Fibroblast of skin of back (primary cell): Measurements from ENCODE around the gene HEMGN.
"Not testable (repeated sequence)": the region's sequence is repeated elsewhere in the genome, so short reads cannot be mapped to it uniquely, and the experiment has no call there.

ENCODE experiments used
- DNase-seq: peaks from one replicate; pipeline ENCODE4 v3.0.0-alpha.2; 2013

HEMGN gene

GRCh38 chr9:97964901-97965300 lies 26.9 kb upstream of the HEMGN start:
- no peak for DNase-seq

GRCh38 chr9:97963232-97963631 lies 25.3 kb upstream of the HEMGN start:
- DNase-seq = no peak

GRCh38 chr9:97962575-97962974 lies 24.6 kb upstream of the HEMGN start:
- DNase-seq = no peak

GRCh38 chr9:97962136-97962535 lies 24.2 kb upstream of the HEMGN start:
- DNase-seq = no peak

DNA sequence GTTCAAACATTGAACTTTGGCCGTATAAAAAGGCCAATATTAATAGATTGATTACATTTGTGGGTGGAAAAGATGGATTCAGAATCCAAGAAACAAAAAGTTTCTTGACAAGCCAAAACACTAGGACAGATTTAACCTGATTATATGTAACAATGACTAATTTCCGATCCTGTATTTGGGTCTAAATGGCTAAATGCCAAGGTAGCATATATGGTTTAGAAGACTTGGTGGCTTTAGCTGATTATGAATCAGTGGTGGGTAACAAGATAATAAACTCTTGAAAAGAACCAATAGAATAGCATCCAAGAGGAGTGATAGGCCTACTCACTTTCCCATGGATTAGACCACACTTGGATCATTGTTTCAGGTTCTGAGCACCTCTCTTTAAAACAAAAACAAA lies 23.4 kb upstream of the HEMGN start:
- DNase-seq = no peak

DNA sequence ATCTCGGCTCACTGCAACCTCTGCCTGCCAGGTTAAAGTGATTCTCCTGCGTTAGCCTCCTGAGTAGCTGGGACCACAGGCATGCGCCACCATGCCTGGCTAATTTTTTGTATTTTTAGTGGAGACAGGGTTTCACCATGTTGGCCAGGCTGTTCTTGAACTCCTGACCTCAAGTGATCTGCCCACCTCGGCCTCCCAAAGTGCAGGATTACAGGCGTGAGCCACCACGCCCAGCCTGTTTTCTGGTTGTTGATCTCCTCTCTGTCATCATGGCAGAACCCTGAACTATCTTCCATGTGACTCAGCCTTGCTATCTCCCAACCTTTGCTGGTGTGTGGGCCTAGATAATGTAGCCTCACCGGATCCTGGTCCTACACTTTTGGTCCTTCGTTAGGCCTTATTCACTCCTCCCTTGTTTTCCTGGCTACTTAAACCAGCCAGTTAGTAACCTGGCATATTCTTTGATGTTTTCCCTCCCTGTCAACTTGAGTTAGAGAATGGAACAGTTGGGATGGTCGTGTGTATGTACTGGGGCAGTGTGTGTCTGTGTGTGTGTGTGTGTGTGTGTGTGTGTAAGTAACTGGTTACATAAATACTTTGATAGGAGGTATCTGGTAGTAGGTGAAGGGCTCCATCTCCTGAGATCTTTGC lies 22.8 kb upstream of the HEMGN start:
- not testable (repeated sequence) for DNase-seq

DNA sequence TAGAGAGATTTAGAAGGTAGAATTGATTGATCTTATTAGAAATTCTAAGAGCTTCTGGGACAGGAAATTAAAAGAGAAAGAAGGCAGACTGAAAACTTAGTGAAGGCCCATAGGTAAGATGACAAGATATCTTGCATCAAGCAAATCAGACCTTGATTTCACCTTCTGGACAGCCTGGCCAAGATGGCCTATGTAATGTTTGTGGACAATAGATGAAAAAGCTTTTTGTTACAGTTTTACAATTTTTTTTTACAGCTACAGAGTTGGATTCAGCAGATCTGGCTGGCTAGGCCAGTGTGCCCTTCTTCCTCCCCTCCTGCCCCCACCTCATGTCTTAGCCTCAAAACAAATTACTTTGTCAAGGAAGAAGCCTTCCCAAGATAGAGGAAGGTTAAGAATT lies 21.6 kb upstream of the HEMGN start:
- DNase-seq = no peak

DNA sequence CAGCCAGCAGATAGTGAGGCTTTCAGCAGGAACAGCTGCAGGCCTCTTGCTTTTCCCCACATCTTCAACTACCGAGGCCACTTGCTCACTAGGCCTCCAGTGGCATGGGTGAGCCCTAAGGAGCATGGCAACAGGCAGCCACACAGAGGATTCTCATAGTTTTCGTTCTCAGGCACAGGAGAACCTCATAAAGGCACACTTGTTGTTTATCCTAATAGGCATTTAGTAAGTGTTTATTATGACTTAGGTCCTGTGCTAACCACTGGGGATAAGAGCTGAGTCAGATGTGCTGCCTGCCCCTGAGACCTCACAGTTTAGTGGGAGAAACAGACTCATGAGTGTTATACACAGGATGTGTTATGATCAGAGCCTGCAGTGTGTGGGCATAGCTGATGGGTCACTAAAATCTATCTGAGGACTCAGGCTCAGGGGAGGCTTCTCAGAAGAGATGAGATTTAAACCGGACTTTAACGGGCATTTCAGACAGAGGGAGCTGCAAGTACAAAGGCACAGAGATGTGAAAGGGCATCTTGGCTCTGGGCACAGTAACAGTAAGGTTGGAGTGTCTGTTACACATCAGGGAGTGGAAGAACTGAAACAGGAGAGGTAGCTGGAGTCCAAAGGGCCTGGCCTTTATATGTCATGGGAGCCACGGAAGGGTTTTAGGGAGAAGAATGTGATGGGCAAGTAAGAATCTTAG lies 21.0 kb upstream of the HEMGN start:
- peak; percentile 3 for DNase-seq

GRCh38 chr9:97956331-97956730 lies 18.4 kb upstream of the HEMGN start:
- DNase-seq = no peak

- peak; percentile 3 for DNase-seq
Measured at GRCh38 chr9:97954550-97954989, 16.6 kb upstream of the HEMGN start.

GRCh38 chr9:97950873-97951272 lies 12.9 kb upstream of the HEMGN start:
- not testable (repeated sequence) for DNase-seq

GRCh38 chr9:97947094-97947493 lies 9.1 kb upstream of the HEMGN start:
- not testable (repeated sequence) for DNase-seq

DNA sequence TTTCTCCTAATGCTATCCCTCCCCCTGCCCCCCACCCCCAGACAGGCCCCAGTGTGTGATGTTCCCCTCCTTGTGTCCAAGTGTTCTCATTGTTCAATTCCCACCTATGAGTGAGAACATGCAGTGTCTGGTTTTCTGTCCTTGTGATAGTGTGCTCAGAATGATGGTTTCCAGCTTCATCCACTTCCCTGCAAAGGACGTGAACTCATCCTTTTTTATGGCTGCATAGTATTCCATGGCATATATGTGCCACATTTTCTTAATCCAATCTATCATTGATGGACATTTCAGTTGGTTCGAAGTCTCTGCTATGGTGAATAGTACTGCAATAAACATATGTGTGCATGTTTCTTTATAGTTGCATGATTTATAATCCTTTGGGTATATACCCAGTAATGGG lies 7.5 kb upstream of the HEMGN start:
- DNase-seq = not testable (repeated sequence)

DNA sequence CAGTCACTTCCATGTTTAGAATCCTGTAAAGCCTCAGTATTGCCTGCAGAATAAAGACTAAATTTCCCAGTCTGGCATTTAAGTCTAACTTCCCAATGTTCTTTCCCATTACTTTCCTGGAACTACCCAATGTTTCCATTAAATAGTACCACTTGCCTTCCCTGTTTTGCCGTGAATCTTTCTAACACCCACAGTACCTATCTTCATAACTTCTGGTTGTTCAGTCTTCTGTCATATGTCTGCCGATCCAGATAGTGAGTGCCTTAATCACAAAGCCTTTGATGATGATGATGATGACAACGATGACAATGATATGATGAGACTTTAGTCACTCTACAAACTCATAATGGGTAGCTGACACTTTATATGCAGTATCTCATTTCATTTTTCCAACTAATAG lies 6.6 kb upstream of the HEMGN start:
- DNase-seq = no peak

DNA sequence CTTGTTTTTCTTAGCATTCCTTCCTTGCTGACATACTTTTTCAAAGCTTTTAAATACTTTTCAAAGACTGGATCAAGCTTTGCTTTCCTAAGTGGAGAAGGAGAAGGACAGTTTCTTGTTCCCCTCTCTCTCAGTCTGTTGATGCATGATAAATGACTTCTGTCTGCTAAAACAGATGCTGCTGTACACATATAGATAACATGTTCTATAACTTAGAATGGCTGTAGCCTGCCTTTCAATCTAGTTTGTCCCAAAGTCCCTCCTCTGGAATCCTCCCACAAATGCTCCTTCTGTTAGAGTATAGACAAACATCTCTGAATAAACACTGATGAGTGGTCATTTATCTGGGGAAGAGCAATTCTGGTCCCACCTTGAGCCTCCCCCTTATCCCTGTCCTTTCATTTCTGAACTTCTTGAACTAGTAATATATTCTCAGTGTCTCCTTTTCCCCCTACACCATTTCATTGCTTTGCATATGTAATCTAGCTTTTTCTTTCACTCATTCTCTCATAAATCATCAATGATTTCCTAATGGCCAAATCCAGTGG lies 5.4 kb upstream of the HEMGN start:
- no peak for DNase-seq

DNA sequence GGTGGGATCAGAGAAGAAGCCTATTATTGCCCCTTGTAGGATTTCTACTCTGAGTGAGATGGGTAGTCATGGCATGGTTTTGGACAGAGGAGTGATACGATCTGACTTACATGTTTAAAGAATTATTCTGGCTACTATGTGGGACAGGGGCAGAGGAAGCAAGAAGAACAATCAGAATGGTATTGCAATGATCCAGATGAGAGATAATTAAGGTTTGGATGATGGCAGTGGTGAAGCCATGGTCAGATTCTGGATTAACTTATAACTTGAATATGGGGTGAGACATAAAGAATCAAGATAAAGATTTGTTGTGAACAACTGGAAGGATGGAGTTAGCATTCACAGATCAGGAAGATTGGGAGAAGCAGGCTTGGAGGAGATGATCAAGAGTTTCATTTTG lies 3.4 kb upstream of the HEMGN start:
- DNase-seq = no peak

- DNase-seq = no peak
Measured at GRCh38 chr9:97940741-97941140, 2.8 kb upstream of the HEMGN start.

GRCh38 chr9:97940233-97940632 lies 2.3 kb upstream of the HEMGN start:
- no peak for DNase-seq

DNA sequence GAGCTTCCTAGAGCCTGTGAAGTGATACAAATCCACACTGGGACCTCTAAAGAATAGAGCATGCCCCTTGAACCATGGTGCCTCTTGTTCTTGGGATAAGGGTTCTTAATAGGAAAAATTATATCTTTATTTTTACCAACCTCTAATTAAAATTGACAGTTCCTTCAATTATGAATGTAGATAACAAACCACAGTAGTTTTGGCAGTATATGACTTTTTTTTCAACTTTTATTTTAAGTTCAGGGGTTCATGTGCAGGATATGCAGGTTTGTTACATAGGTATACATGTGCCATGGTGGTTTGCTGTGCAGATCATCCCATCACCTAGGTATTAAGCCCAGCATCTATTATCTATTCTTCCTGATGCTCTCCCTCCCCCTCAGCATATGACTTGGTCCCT lies 974 bp downstream of the HEMGN start:
- no peak for DNase-seq

DNA sequence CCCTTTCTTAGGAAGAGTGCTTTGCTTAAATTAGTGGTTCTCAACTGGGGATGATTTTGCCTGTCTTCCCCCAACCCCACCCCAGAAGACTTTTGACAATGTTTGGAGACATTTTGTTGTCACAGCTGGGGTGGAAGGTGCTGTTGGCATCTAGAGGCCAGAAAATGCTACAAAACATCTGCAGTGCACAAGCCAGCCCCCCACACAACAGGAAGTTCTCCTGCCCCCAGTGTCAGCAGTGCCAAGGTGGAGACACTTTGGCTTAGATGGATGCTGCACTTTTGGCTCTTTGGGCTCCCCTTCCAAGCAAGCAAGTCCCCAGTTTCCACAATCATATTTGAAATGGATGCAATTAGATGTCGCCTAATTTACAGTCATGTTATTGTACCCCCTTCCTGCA lies 2.7 kb downstream of the HEMGN start:
- DNase-seq = no peak

DNA sequence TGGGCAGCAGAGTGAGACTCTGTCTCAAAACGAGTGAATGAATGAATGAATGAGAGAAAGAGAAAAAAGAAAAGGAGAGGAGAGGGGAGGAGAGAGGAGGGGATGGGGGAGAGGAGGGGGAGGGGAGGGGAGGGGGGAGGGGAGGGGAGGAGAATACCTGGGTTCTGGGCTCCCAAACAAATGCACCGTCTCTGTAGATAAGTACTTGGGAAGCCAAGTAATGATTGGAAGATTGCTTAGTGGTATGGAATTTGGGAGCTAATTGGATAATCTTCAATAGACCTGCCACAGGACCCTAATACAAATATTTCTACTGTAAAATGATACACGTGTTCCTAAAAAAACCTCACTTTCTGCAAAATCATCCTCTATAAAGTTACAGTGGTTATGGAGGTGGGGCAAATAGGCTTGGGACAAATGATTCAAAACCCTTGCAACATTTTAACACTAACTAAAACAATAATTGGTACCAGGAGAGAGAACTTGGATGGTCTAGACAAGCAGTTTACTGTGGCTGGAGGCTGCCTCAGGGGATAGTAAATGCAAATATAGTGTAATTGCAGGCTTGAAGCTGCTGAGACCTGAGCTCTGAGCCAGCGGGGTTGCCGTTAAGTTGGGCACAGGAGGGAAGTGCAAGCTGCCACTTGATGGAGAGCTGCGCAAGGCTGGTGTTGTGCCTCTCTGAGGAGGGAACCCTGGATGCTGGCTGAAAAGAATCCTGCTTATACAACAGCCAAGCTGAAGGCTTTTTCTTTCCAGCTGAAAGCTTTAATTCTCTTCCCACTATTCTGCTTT lies 3.5 kb downstream of the HEMGN start:
- DNase-seq = no peak

GRCh38 chr9:97933297-97933998 lies 4.5 kb downstream of the HEMGN start:
- no peak for DNase-seq

- DNase-seq = no peak
Measured at GRCh38 chr9:97930972-97931371, 7.0 kb downstream of the HEMGN start.
